Small intestine (tissue), 7 donors: ENCODE data around the gene MBTD1. TPM values are rescaled to one million over a fixed set of nuclear protein-coding genes. Genes with fewer than 3 reads are reported as not detected.
"Not testable (repeated sequence)": the region's sequence is repeated elsewhere in the genome, so short reads cannot be mapped to it uniquely, and the experiment has no call there.

Source experiments
- DNase-seq, 2 donors: peaks; one replicate each; pipeline versions ENCODE4 v3.0.0 to v3.0.0-alpha.2; 2013
- FAIRE-seq: peaks from 2 replicates; lab custom pipeline; 2012; peaks lifted over from hg19 to GRCh38; lab: Jason Lieb, UNC
- H3K27ac ChIP-seq, 3 donors: one replicate each; pipeline ENCODE4 v1.5.1; 2013; ENCODE audit warnings: low read length in 2 of 3, mild to moderate bottlenecking in 2 of 3, control low read depth in 1 of 3, inconsistent platforms in 1 of 3, low read depth in 1 of 3, moderate library complexity in 1 of 3
- H3K27me3 ChIP-seq, 3 donors: one replicate each; pipeline ENCODE4 v1.6.1; 2013; ENCODE audit warnings: low read length in 3 of 3, inconsistent platforms in 1 of 3; ENCODE audit not compliant: control insufficient read depth in 3 of 3, insufficient read depth in 3 of 3
- H3K36me3 ChIP-seq, 3 donors: one replicate each; pipeline ENCODE4 v1.6.1; 2013; ENCODE audit warnings: low read length in 3 of 3, inconsistent platforms in 1 of 3, low read depth in 1 of 3, mild to moderate bottlenecking in 1 of 3, moderate library complexity in 1 of 3; ENCODE audit not compliant: control insufficient read depth in 3 of 3, insufficient read depth in 2 of 3
- H3K4me1 ChIP-seq, 3 donors: one replicate each; pipeline ENCODE4 v1.6.1; 2013; ENCODE audit warnings: low read length in 2 of 3, inconsistent platforms in 1 of 3, low read depth in 1 of 3, mild to moderate bottlenecking in 1 of 3, moderate library complexity in 1 of 3; ENCODE audit not compliant: control insufficient read depth in 3 of 3, insufficient read depth in 2 of 3
- H3K4me3 ChIP-seq, 3 donors: one replicate each; pipeline ENCODE4 v1.5.1; 2013; ENCODE audit warnings: low read length in 3 of 3, control low read depth in 1 of 3, inconsistent platforms in 1 of 3, low read depth in 1 of 3, mild to moderate bottlenecking in 1 of 3, moderate library complexity in 1 of 3
- H3K9me3 ChIP-seq, 2 donors: one replicate each; pipeline ENCODE4 v1.6.1; 2013; ENCODE audit warnings: low read depth in 1 of 2, low read length in 1 of 2; ENCODE audit not compliant: control insufficient read depth in 2 of 2, insufficient read depth in 1 of 2
- WGBS, 3 donors: extraction: QIAGEN DNeasy Blood & Tissue Kit; methylation state at CpG; one replicate each; pipeline ENCODE4 v1.1.7; 2013; 5-methylcytosine and 5-hydroxymethylcytosine counted together
- polyA plus RNA-seq, 4 donors: library from polyadenylated mRNA; stranded (reverse) in 3 of 4; unstranded in 1 of 4; fragments of 200-250 nt in 3 of 4; fragments of 120-200 nt in 1 of 4; gene quantifications; one replicate each; pipeline versions ENCODE4 v1.2.1 to v1.2.3, GENCODE V29; 2013
- donor health status: healthy with polysubstance abuse.
- donor health status: control.
- donor health status: control.
- donor health status: Bipolar disorder and iron deficiency.
- donor health status: healthy.

The MBTD1 gene
- polyA plus RNA-seq, 4 donors = 5.7 to 32.9 (median 7.3) TPM

DNA sequence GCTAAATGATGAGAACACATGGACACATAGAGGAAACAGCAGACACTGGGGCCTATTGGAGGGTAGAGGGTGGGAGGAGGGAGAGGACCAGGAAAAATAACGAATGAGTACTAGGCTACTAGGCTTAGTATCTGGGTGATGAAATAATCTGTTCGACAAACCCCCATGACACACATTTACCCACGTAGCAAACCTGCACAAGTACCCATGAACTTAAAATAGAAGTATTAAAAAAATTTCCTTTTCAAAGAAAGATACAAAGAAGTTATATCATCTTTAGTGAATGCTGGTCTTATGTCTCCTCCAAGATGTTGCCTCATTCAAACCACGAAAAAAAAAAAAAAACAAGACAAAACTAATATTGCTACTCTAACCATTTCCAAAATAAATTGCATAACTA is 31.7 kb downstream of the MBTD1 start:
- Histone ChIP-seq H3K27ac (no peak overlapping the region), H3K36me3 (peaks cover 0 to 12% (median 0%) of the 10 kb centered on the region in 3 donors), H3K27me3 (no peaks in the 10 kb centered on the region), H3K9me3 (no peaks in the 10 kb centered on the region), H3K4me1 (peaks cover 0 to 4% (median 4%) of the 10 kb centered on the region in 3 donors), H3K4me3 (no peak overlapping the region)
- DNase-seq (no peak), FAIRE-seq (no peak)
- 78 to 83% (median 83%) methylated on average over 4 of the region's 4 CpGs for WGBS, 3 donors

DNA sequence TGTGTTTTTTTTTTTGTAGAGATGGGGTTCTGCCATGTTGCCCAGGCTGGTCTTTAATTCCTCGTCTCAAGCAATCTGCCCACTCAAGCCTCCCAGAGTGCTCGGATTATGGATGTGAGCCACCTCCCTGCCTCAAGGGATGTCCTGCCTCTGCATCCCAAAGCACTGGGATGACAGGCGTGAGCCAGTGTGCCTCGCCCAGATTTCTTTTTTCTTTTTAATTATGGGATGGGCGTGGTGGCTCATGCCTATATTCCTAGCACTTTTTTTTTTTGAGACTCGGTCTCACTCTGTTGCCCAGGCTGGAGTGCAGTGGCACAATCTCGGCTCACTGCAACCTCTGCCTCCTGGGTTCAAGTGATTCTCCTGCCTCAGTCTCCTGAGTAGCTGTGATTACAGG is 34.3 kb downstream of the MBTD1 start:
- not testable (repeated sequence) for H3K4me3 ChIP-seq, H3K27ac ChIP-seq, H3K4me1 ChIP-seq, DNase-seq, H3K27me3 ChIP-seq, H3K9me3 ChIP-seq, FAIRE-seq
- peaks cover 0 to 22% (median 0%) of the 10 kb centered on the region in 3 donors for H3K36me3 ChIP-seq
- 49 to 81% (median 77%) methylated on average over 7 of the region's 7 CpGs for WGBS, 3 donors

DNA sequence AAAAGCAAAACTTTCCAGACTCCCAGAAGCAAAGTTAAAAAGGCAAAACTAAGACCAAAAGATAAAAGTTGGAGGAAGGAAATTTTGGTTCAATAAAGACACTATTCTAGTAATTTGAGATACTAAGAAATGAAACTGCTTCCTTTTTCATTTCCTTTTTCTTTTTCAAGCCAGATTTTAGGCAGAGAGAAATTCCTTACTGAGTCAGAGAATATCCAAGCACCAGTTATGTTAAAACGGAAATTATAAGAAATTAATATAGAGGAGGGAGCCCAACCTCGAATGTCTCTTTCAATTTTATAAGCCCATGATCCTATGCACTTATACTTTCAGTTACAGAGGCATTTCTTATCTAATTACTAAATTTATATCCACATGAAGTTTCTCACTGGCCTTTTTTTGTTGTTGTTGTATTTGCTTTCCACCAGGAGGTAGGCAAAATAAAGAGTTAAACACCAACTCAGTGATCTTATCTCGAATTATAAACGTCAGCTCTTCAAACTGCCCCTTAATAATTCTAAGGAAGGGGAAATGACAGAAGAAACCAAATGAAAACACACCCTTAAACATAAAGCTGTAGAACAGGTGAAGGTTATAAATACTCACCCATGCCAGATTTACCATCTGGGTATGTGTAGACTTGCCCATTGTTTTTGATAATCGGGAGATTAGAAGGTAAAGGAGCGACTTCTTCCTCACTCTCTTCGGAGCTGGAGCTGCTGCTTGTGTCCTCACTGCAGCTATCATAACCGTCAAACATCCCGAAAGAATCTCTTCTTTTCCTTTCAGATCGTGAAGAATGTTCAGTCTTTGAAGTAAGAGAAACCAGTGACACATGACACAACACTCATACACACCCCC is 35.2 kb downstream of the MBTD1 start:
- H3K27ac ChIP-seq = no peak overlapping the region
- no peak for FAIRE-seq

DNA sequence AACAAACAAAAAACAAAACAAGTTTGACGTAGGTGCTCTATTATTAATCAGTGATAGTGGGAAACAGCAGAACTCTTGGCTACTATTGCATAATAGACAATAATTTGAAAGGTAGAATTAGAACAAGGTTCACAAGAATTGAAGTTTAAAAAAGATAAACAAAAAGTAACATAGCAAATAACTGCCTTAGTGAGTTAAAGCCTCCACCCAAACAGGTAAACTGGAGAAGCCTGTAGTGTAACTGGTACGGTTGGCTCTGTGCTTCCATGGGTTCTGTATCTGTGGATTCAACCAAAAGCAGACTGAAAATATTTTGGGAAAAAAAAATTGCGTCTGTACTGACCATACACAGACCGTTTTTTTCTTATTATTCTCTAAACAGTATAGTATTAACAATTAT is 38.5 kb downstream of the MBTD1 start:
- no peak overlapping the region for H3K4me3 ChIP-seq
- FAIRE-seq (no peak), DNase-seq (no peak)
- no peaks in the 10 kb centered on the region for H3K9me3 ChIP-seq
- WGBS, 3 donors = 83 to 86% (median 84%) methylated on average over 4 of the region's 4 CpGs
- H3K4me1 ChIP-seq = peaks cover 0 to 4% (median 0%) of the 10 kb centered on the region in 3 donors
- H3K36me3 ChIP-seq = peaks cover 3 to 31% (median 6%) of the 10 kb centered on the region in 3 donors
- no peaks in the 10 kb centered on the region for H3K27me3 ChIP-seq
- no peak overlapping the region for H3K27ac ChIP-seq

More for the DNA sequence above, 35.2 kb downstream of the MBTD1 start:
- Histone ChIP-seq H3K36me3 (peaks cover 0 to 21% (median 0%) of the 10 kb centered on the region in 3 donors), H3K9me3 (no peaks in the 10 kb centered on the region), H3K27me3 (no peaks in the 10 kb centered on the region), H3K4me1 (peaks cover 0 to 4% (median 0%) of the 10 kb centered on the region in 3 donors), H3K4me3 (no peak overlapping the region)
- WGBS, 3 donors = 16 to 36% (median 29%) methylated on average over 10 of the region's 10 CpGs
- peak in 1 of 2 donors; percentile 37 for DNase-seq

- H3K4me3 ChIP-seq = no peak overlapping the region
- H3K27me3 ChIP-seq = no peaks in the 10 kb centered on the region
- H3K4me1 ChIP-seq = no peaks in the 10 kb centered on the region
- H3K27ac ChIP-seq = no peak overlapping the region
- peaks cover 6 to 35% (median 8%) of the 10 kb centered on the region in 3 donors for H3K36me3 ChIP-seq
- DNase-seq = no peak
- 90 to 96% (median 94%) methylated on average over 1 of the region's 1 CpG for WGBS, 3 donors
- H3K9me3 ChIP-seq = no peaks in the 10 kb centered on the region
- FAIRE-seq = no peak
Measured at GRCh38 chr17:51217946-51218345, 41.9 kb downstream of the MBTD1 start.

DNA sequence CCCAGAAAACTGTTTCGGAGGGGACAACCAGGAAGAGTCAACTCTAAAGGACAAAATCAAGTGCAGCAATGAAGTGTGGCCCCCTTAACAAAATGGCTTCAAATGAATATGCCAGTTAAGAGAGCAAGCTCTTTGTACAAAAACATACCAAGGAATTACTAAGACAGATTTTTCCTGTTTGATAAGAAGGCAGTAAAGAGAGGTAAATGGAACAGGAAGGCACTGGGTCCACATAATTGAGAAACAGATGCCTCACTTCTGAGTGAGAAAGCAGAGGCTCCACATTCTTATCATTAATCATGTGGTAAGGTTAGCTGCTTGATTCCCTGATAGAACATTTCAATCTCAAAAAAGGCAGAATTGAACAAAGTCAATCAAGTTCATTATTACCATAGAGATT is 44.9 kb downstream of the MBTD1 start:
- Histone ChIP-seq H3K27me3 (no peaks in the 10 kb centered on the region), H3K9me3 (no peaks in the 10 kb centered on the region), H3K4me3 (no peak overlapping the region), H3K36me3 (peaks cover 6 to 46% (median 11%) of the 10 kb centered on the region in 3 donors), H3K27ac (no peak overlapping the region), H3K4me1 (no peaks in the 10 kb centered on the region)
- no peak for FAIRE-seq
- no peak for DNase-seq
- 93 to 100% (median 95%) methylated on average over 1 of the region's 1 CpG for WGBS, 3 donors

DNA sequence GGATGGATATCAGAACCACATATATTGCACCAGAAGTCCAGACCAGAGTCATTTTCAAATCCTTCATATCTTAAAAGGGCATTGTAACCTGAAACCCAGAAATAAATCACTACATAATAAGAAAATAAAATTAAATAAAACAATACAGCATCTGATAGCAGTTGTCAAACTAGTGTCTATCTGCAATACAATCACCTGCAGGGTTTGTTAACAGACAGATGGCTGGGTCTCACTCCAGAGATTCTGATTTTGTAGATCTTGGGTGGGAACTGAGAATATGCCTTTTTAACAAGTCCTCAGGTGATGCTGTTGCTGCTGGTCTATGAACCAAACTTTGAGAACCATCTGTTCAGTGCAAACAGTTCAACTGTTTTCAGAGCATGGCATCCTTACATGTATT is 56.0 kb downstream of the MBTD1 start:
- FAIRE-seq = no peak
- no peak overlapping the region for H3K4me3 ChIP-seq
- peaks cover 7 to 31% (median 14%) of the 10 kb centered on the region in 3 donors for H3K36me3 ChIP-seq
- DNase-seq = no peak
- H3K4me1 ChIP-seq = no peaks in the 10 kb centered on the region
- no peaks in the 10 kb centered on the region for H3K27me3 ChIP-seq
- H3K27ac ChIP-seq = no peak overlapping the region
- H3K9me3 ChIP-seq = no peaks in the 10 kb centered on the region

GRCh38 chr17:51200846-51201245 is 59.0 kb downstream of the MBTD1 start:
- no peaks in the 10 kb centered on the region for H3K9me3 ChIP-seq
- 73 to 95% (median 89%) methylated on average over 2 of the region's 2 CpGs for WGBS, 3 donors
- DNase-seq (no peak), FAIRE-seq (no peak)
- H3K36me3 ChIP-seq = peaks cover under 1 to 47% (median 16%) of the 10 kb centered on the region in 3 donors
- H3K4me3 ChIP-seq = no peak overlapping the region
- H3K27me3 ChIP-seq = no peaks in the 10 kb centered on the region
- H3K27ac ChIP-seq = no peak overlapping the region
- H3K4me1 ChIP-seq = no peaks in the 10 kb centered on the region
